Liver (tissue), 3 donors: ENCODE results near the gene KIF21B.

Source experiments
- CTCF ChIP-seq: fragments of 150-350 bp; IDR thresholded peaks from 2 replicates; pipeline ENCODE4 v1.5.1; 2017; ENCODE audit warnings: improper control_type of control experiment, low read depth, low read length; ENCODE audit not compliant: missing input control
- FOXA1 ChIP-seq: IDR thresholded peaks from 2 replicates; pipeline ENCODE4 v1.6.1; 2016; ENCODE audit warnings: antibody characterized with exemption
- MAX ChIP-seq: IDR thresholded peaks from 2 replicates; pipeline ENCODE4 v1.6.1; 2016; ENCODE audit warnings: antibody characterized with exemption
- RXRA ChIP-seq, 2 donors: IDR thresholded peaks; 2 replicates each; pipeline ENCODE4 v1.6.1; 2017 to 2018; ENCODE audit warnings: antibody characterized with exemption in 2 of 2, mild to moderate bottlenecking in 1 of 2
- TAF1 ChIP-seq: conservative IDR thresholded peaks from 2 replicates; pipeline ENCODE4 v1.6.1; 2016; ENCODE audit warnings: antibody characterized with exemption, mild to moderate bottlenecking
- ZBTB33 ChIP-seq: IDR thresholded peaks from 2 replicates; pipeline ENCODE4 v1.6.1; 2016; ENCODE audit warnings: antibody characterized with exemption
- donor health status: healthy.
- donor health status: healthy.

GRCh38 chr1:201000391-201000790 lies 23.1 kb downstream of the KIF21B start:
- no peak for TF ChIP-seq CTCF
- no peak for TF ChIP-seq TAF1
- TF ChIP-seq ZBTB33: no peak
- TF ChIP-seq RXRA (IDR thresholded peaks at IDR 0.05): no peak
- TF ChIP-seq FOXA1: no peak
- TF ChIP-seq MAX: no peak
